Stimulated activated CD8-positive, alpha-beta memory T cell treated with anti-CD3 and anti-CD28 coated beads, Interleukin-7, amount 100 ng/mL, for 24 hours (primary cell): Measurements from ENCODE around the gene TDRD3.

Source experiments
- DNase-seq: peaks from one replicate; pipeline ENCODE4 v3.0.0-alpha.2; 2020; ENCODE audit warnings: low read depth

Gene TDRD3

GRCh38 chr13:60454425-60454824 lies 57.4 kb downstream of the TDRD3 start:
- DNase-seq = no peak

- no peak for DNase-seq
These were observed 66.8 kb downstream of the TDRD3 start for GRCh38 chr13:60463787-60464186.

GRCh38 chr13:60467098-60467497 lies 70.1 kb downstream of the TDRD3 start:
- no peak for DNase-seq

- no peak for DNase-seq
These were observed 82.3 kb downstream of the TDRD3 start for GRCh38 chr13:60479273-60479672.

GRCh38 chr13:60482012-60482411 lies 85.0 kb downstream of the TDRD3 start:
- DNase-seq = no peak

- no peak for DNase-seq
These were observed 87.8 kb downstream of the TDRD3 start for GRCh38 chr13:60484865-60485264.

- DNase-seq = no peak
These were observed 94.5 kb downstream of the TDRD3 start for GRCh38 chr13:60491531-60491930.

GRCh38 chr13:60492187-60492586 lies 95.2 kb downstream of the TDRD3 start:
- no peak for DNase-seq

GRCh38 chr13:60494296-60494695 lies 97.3 kb downstream of the TDRD3 start:
- DNase-seq = no peak

GRCh38 chr13:60501236-60501635 lies 104.2 kb downstream of the TDRD3 start:
- no peak for DNase-seq

GRCh38 chr13:60509601-60510386 lies 112.8 kb downstream of the TDRD3 start:
- no peak for DNase-seq

- no peak for DNase-seq
These were observed 114.6 kb downstream of the TDRD3 start for GRCh38 chr13:60511637-60512036.

GRCh38 chr13:60514891-60515290 lies 117.9 kb downstream of the TDRD3 start:
- no peak for DNase-seq

GRCh38 chr13:60519496-60519895 lies 122.5 kb downstream of the TDRD3 start:
- DNase-seq = no peak

- DNase-seq = no peak
These were observed 124.0 kb downstream of the TDRD3 start for GRCh38 chr13:60520902-60521569.

GRCh38 chr13:60538566-60538965 lies 141.5 kb downstream of the TDRD3 start:
- no peak for DNase-seq

GRCh38 chr13:60540276-60540675 lies 143.3 kb downstream of the TDRD3 start:
- DNase-seq = no peak

GRCh38 chr13:60562096-60562780 lies 165.2 kb downstream of the TDRD3 start:
- no peak for DNase-seq

- no peak for DNase-seq
These were observed 174.6 kb downstream of the TDRD3 start for GRCh38 chr13:60571571-60571970.

GRCh38 chr13:60572003-60572798 lies 175.2 kb downstream of the TDRD3 start:
- no peak for DNase-seq

- no peak for DNase-seq
These were observed 175.8 kb downstream of the TDRD3 start for GRCh38 chr13:60572855-60573254.

GRCh38 chr13:60574735-60575134 lies 177.7 kb downstream of the TDRD3 start:
- DNase-seq = no peak
